ENCODE data around the gene NMUR1. TPM values are rescaled to one million over a fixed set of nuclear protein-coding genes. Genes with fewer than 3 reads are reported as not detected.

Gene NMUR1
- total and polyA plus RNA-seq, 8 donors: 0.38 to 2.1 (median 0.89) TPM

DNA sequence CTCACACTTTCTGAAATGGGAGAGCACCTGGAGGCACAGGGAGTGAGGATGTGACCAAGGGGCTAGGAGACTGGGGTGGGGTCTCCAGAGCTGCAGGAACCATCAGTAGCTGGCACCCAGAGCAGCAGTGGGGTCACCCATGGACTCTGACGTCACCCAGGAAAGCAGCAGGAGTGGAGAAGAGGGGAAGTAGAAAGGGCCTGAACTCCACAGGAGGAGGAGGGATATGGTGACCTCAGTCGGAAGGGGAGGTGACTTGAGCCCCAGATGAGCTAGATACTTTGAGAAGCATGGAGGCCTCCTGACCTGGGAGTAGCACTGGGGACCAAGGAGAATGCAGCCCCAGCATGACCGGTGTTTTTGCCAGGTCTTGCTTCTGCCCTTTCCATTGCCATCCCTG is 8.8 kb downstream of the NMUR1 start:
- H3K4me1 ChIP-seq: peaks cover 0 to 14% (median 11%) of the 10 kb centered on the region in 3 donors
- ATAC-seq (no peak), FAIRE-seq (no peak), DNase-seq (no peak)
- H3K9me3 ChIP-seq: no peaks in the 10 kb centered on the region
- 70 to 91% methylated on average over 3 of the region's 3 CpGs for WGBS, 2 donors
- H3K4me3 ChIP-seq: no peak overlapping the region
- H3K27ac ChIP-seq: no peak overlapping the region
- no peaks in the 10 kb centered on the region for H3K36me3 ChIP-seq
- intact Hi-C loops (cut with DNase I): no loop called here
- TF ChIP-seq CTCF (IDR thresholded peaks at IDR 0.05): no peak
- H3K27me3 ChIP-seq: no peaks in the 10 kb centered on the region

GRCh38 chr2:231519975-231520555 is 10.2 kb downstream of the NMUR1 start:
- WGBS, 2 donors: 39 to 45% methylated on average over 4 of the region's 4 CpGs
- intact Hi-C loops (cut with DNase I): no loop called here
- TF ChIP-seq CTCF (IDR thresholded peaks at IDR 0.05): no peak
- no peaks in the 10 kb centered on the region for H3K27me3 ChIP-seq
- no peak for FAIRE-seq
- no peak overlapping the region for H3K4me3 ChIP-seq
- no peaks in the 10 kb centered on the region for H3K9me3 ChIP-seq
- peak in 1 of 6 donors; percentile 49 for DNase-seq
- H3K27ac ChIP-seq: peak overlapping the region in 1 of 4 donors; percentile 46
- peaks cover 0 to 14% (median 13%) of the 10 kb centered on the region in 3 donors for H3K4me1 ChIP-seq
- H3K36me3 ChIP-seq: no peaks in the 10 kb centered on the region
- ATAC-seq: peak; percentile 26 to 79 (median 62)

GRCh38 chr2:231518771-231519170 is 11.5 kb downstream of the NMUR1 start:
- H3K9me3 ChIP-seq: no peaks in the 10 kb centered on the region
- DNase-seq: no peak
- FAIRE-seq: no peak
- ATAC-seq: no peak
- peaks cover 0 to 17% (median 14%) of the 10 kb centered on the region in 3 donors for H3K4me1 ChIP-seq
- H3K27me3 ChIP-seq: no peaks in the 10 kb centered on the region
- intact Hi-C loops (cut with DNase I): no loop called here
- TF ChIP-seq CTCF (IDR thresholded peaks at IDR 0.05): no peak
- H3K36me3 ChIP-seq: no peaks in the 10 kb centered on the region
- no peak overlapping the region for H3K4me3 ChIP-seq
- WGBS, 2 donors: 50 to 55% methylated on average over 5 of the region's 5 CpGs
- no peak overlapping the region for H3K27ac ChIP-seq

DNA sequence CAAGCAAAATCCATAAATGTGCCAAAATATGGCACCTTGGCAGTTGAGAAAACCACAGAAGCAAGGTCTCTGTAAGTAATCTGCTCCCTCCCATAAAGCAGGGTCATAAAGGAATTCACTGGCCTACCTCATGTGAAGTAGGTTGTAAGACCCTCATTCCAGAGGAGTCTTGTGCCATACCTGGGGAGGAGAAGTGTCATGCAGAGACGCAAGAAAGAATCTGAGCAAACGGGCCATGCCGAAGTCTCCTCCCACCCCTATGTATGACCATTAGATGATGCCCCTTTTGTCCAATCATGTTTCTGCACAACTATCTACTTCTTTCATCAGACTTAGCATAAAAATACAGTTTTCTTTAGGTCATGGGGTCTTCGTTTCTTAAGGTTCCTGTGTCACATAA is 14.6 kb downstream of the NMUR1 start:
- TF ChIP-seq CTCF (IDR thresholded peaks at IDR 0.05): no peak
- Histone ChIP-seq H3K27me3 (no peaks in the 10 kb centered on the region), H3K4me1 (peaks cover 11 to 21% (median 14%) of the 10 kb centered on the region in 3 donors), H3K36me3 (no peaks in the 10 kb centered on the region), H3K9me3 (no peaks in the 10 kb centered on the region), H3K4me3 (no peak overlapping the region), H3K27ac (no peak overlapping the region)
- ATAC-seq (no peak), DNase-seq (peak in 1 of 6 donors; percentile 8), FAIRE-seq (no peak)
- intact Hi-C loops (cut with DNase I): no loop called here
- WGBS, 2 donors: 93 to 97% methylated on average over 4 of the region's 4 CpGs

DNA sequence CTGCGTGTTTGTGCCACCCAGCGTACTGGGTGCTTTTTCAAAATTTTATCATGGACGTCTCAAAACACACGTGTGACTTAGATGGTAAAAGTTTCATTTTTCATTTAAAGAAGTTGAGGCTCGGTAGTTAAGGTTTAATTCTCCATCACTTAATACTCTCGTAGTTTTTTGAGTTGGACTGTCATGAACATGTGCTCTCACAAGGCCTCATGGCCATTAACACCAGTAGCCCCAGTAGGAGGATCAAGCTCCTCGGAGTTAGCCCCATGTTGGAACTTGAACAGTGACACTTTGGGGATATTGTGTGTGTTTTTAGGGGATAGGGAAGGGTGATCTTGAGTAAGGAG is 15.3 kb downstream of the NMUR1 start:
- no peak for FAIRE-seq
- no peaks in the 10 kb centered on the region for H3K9me3 ChIP-seq
- H3K27ac ChIP-seq: peak overlapping the region; percentile 51 to 82 (median 80)
- no peak for TF ChIP-seq CTCF (IDR thresholded peaks at IDR 0.05)
- H3K36me3 ChIP-seq: no peaks in the 10 kb centered on the region
- H3K27me3 ChIP-seq: no peaks in the 10 kb centered on the region
- no peak for ATAC-seq
- intact Hi-C loops (cut with DNase I): no loop called here
- 60 to 63% methylated on average over 7 of the region's 7 CpGs for WGBS, 2 donors
- H3K4me1 ChIP-seq: peaks cover 11 to 14% (median 14%) of the 10 kb centered on the region in 3 donors
- DNase-seq: no peak
- H3K4me3 ChIP-seq: peak overlapping the region; percentile 33 to 64 (median 54)
